Inflammatory macrophage (primary cell): ENCODE measurements around the gene SPOCK1.

Source experiments
- DNase-seq, 2 donors: peaks; one replicate each; pipeline ENCODE4 v3.0.0-alpha.2; 2020 to 2022

Gene SPOCK1

GRCh38 chr5:137216976-137217598, 282.0 kb downstream of the SPOCK1 start:
- no peak for DNase-seq

- no peak for DNase-seq
These were observed 283.3 kb downstream of the SPOCK1 start for GRCh38 chr5:137215780-137216179.

- DNase-seq, result no peak
These were observed 283.9 kb downstream of the SPOCK1 start for GRCh38 chr5:137215261-137215660.

GRCh38 chr5:137214446-137215189, 284.5 kb downstream of the SPOCK1 start:
- DNase-seq, result no peak

- no peak for DNase-seq
These were observed 286.7 kb downstream of the SPOCK1 start for GRCh38 chr5:137212471-137212870.

- no peak for DNase-seq
These were observed 289.8 kb downstream of the SPOCK1 start for GRCh38 chr5:137209232-137209809.

GRCh38 chr5:137207023-137207760, 291.9 kb downstream of the SPOCK1 start:
- DNase-seq, result no peak

- no peak for DNase-seq
These were observed 293.0 kb downstream of the SPOCK1 start for GRCh38 chr5:137206030-137206715.

GRCh38 chr5:137205231-137206027, 293.7 kb downstream of the SPOCK1 start:
- no peak for DNase-seq

- DNase-seq, result no peak
These were observed 296.0 kb downstream of the SPOCK1 start for GRCh38 chr5:137203011-137203632.

GRCh38 chr5:137201876-137202275, 297.2 kb downstream of the SPOCK1 start:
- no peak for DNase-seq

GRCh38 chr5:137200906-137201700, 298.0 kb downstream of the SPOCK1 start:
- no peak for DNase-seq

GRCh38 chr5:137199966-137200365, 299.2 kb downstream of the SPOCK1 start:
- no peak for DNase-seq

- no peak for DNase-seq
These were observed 299.9 kb downstream of the SPOCK1 start for GRCh38 chr5:137199201-137199600.

- no peak for DNase-seq
These were observed 303.6 kb downstream of the SPOCK1 start for GRCh38 chr5:137195483-137195882.

- DNase-seq, result no peak
These were observed 304.8 kb downstream of the SPOCK1 start for GRCh38 chr5:137194300-137194699.

- DNase-seq, result no peak
These were observed 306.8 kb downstream of the SPOCK1 start for GRCh38 chr5:137192293-137192743.

- DNase-seq, result no peak
These were observed 307.9 kb downstream of the SPOCK1 start for GRCh38 chr5:137191179-137191578.

GRCh38 chr5:137190441-137190840, 308.7 kb downstream of the SPOCK1 start:
- DNase-seq, result no peak

GRCh38 chr5:137190031-137190430, 309.1 kb downstream of the SPOCK1 start:
- no peak for DNase-seq
